HG03196 (cell line): Measurements from ENCODE around the gene PIK3AP1.
"Not testable (repeated sequence)": the region's sequence is repeated elsewhere in the genome, so short reads cannot be mapped to it uniquely, and the experiment has no call there.

Source experiments
- ATAC-seq: cut with Tn5 transposase; IDR thresholded peaks from one replicate; pipeline ENCODE4 v1.9.1; 2021; ENCODE audit not compliant: unreplicated experiment

The PIK3AP1 gene

GRCh38 chr10:96585736-96586418, 134.4 kb downstream of the PIK3AP1 start:
- peak; percentile 20 for ATAC-seq

GRCh38 chr10:96584474-96584873, 135.8 kb downstream of the PIK3AP1 start:
- no peak for ATAC-seq

GRCh38 chr10:96584035-96584434, 136.3 kb downstream of the PIK3AP1 start:
- ATAC-seq: no peak

- no peak for ATAC-seq
Observed at GRCh38 chr10:96579133-96579532, 141.2 kb downstream of the PIK3AP1 start.

- no peak for ATAC-seq
Observed at GRCh38 chr10:96578633-96579032, 141.7 kb downstream of the PIK3AP1 start.

GRCh38 chr10:96578022-96578421, 142.3 kb downstream of the PIK3AP1 start:
- no peak for ATAC-seq

GRCh38 chr10:96577069-96577468, 143.2 kb downstream of the PIK3AP1 start:
- ATAC-seq: no peak

- no peak for ATAC-seq
Observed at GRCh38 chr10:96576277-96576980, 143.9 kb downstream of the PIK3AP1 start.

- ATAC-seq: not testable (repeated sequence)
Observed at GRCh38 chr10:96574564-96574963, 145.8 kb downstream of the PIK3AP1 start.

GRCh38 chr10:96573036-96573435, 147.3 kb downstream of the PIK3AP1 start:
- ATAC-seq: no peak

GRCh38 chr10:96570983-96571964, 149.0 kb downstream of the PIK3AP1 start:
- no peak for ATAC-seq

GRCh38 chr10:96570511-96570910, 149.8 kb downstream of the PIK3AP1 start:
- no peak for ATAC-seq

- no peak for ATAC-seq
Observed at GRCh38 chr10:96568402-96568801, 151.9 kb downstream of the PIK3AP1 start.

- no peak for ATAC-seq
Observed at GRCh38 chr10:96565774-96566173, 154.5 kb downstream of the PIK3AP1 start.

- ATAC-seq: no peak
Observed at GRCh38 chr10:96560966-96561887, 159.1 kb downstream of the PIK3AP1 start.

GRCh38 chr10:96560489-96560888, 159.8 kb downstream of the PIK3AP1 start:
- no peak for ATAC-seq

- ATAC-seq: no peak
Observed at GRCh38 chr10:96556003-96556402, 164.3 kb downstream of the PIK3AP1 start.

- ATAC-seq: no peak
Observed at GRCh38 chr10:96555330-96555729, 165.0 kb downstream of the PIK3AP1 start.

- no peak for ATAC-seq
Observed at GRCh38 chr10:96548589-96548988, 171.7 kb downstream of the PIK3AP1 start.

- not testable (repeated sequence) for ATAC-seq
Observed at GRCh38 chr10:96545558-96545957, 174.8 kb downstream of the PIK3AP1 start.
